Heart left ventricle (tissue), 13 donors: ENCODE data around the gene FNDC5.

ENCODE experiments used
- CTCF ChIP-seq, 12 donors: fragments of 200-600 bp; sonication (generic) in 4 of 12; IDR thresholded peaks; one replicate each; pipeline versions ENCODE4 v1.5.0 to v1.8.0; 2018 to 2022; ENCODE audit warnings: antibody characterized with exemption in 12 of 12, mild to moderate bottlenecking in 5 of 12
- POLR2A ChIP-seq, 2 donors: fragments of 450-650 bp; IDR thresholded peaks; one replicate each; pipeline ENCODE4 v1.6.1; 2017; ENCODE audit warnings: antibody characterized with exemption in 2 of 2, mild to moderate bottlenecking in 2 of 2, moderate library complexity in 2 of 2
- donor health status: ischemic (EF 13 %, LVEDD 7.1; RV severe dilation, severe dysfunction).
- donor health status: DM: no; HTN: yes; CAD: no.
- donor health status: DM: no; HTN: no; CAD: no.
- donor health status: ischemic (EF 25% LVEDD 6.9; RV normal size, moderate dysfunction).
- donor health status: ischemic (EF 25% LVEDD 5.7; RV mildly dilated, moderate dysfunction).
- donor health status: ischemic (EF 35%, LVEDD 5.7; RV mildly dilated, moderate dysfunction).
- donor health status: nonischemic (EF 11% LVEDD 7.7; RV severe dilation, severe dysfunction).
- donor health status: DM: yes; HTN: yes; CAD: no.
- donor health status: PGD.
- donor health status: ischemic (EF 29% LVEDD 5.4; RV normal size, mild dysfunction).
- donor health status: nonischemic (EF 23%, LVEDD 6.1; RV moderate dilation, normal function).

- TF ChIP-seq CTCF (IDR thresholded peaks at IDR 0.05) (no peak), POLR2A (IDR thresholded peaks at IDR 0.05) (no peak)
Observed at GRCh38 chr1:32878637-32879041, 7.9 kb upstream of the FNDC5 start.
